Measurements from ENCODE around the gene GPN2. TPM values are rescaled to one million over a fixed set of nuclear protein-coding genes. Genes with fewer than 3 reads are reported as not detected.
A peak's percentile ranks its signal among the peaks of the same experiment; 100 is the strongest.
"Not testable (repeated sequence)": the region's sequence is repeated elsewhere in the genome, so short reads cannot be mapped to it uniquely, and the experiment has no call there.

Gene GPN2
- total RNA-seq, 4 donors from 2014 or later = 10.4 to 17.3 (median 12.8) TPM

DNA sequence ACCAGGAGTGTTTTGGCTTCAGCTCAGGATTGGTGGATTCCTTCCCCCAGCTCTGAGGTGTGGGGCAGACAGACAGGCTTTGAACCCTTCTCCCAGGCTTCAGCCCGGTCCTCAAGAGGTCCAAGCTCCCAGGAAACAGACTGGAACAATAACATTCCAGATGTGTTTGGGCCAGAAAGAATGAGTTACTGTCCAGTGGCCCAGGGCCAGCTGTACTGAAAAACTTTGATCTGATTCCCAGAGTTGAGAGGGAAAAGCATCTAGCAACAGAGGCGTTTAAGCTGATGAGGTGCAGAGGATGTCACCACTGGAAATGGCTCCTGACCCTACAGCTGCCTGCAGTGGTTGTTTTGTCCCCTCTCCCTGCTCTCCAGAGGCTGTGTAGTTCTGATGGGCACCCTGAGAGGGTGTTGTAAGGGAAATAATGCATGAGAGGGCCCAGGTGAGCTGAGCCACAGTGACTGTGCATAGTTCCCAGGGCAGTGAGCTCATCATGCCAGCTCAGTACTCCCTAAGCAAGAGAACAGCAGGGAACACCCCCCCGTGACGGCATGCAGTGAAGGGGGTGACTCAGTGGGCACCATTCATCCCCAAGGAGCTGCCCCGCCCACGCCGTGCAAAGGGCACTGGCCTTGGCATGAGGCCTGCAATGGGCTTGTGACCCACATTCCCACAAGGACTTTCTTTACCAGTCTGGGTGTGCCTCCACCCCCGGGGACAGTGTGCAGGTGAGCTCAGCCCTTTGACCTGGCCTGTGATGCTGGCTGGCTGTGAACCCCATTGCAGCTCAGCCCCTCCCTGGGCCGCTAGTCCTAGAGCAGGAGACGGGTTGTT lies 40.9 kb downstream of the GPN2 start:
- WGBS, 2 donors (ENCODE audit: low coverage in 1 of 2) = 0% methylated on average over 1 of the region's 10 CpGs; no CpG with 5 or more reads in 1 of the 2 donors
- TF ChIP-seq EP300 (IDR thresholded peaks at IDR 0.05) = no peak
- TF ChIP-seq POLR2AphosphoS5 (IDR thresholded peaks at IDR 0.05) = peak; percentile 50
- Histone ChIP-seq H3K9me3 (no peaks in the 10 kb centered on the region), H3K4me1 (peaks cover 0 to 26% (median 7%) of the 10 kb centered on the region in 3 donors), H3K4me3 (no peak overlapping the region), H3K27ac (peak overlapping the region in 3 of 4 donors; percentile 56 to 79 (median 78)), H3K36me3 (peaks cover 0 to 81% of the 10 kb centered on the region in 2 donors), H3K27me3 (no peaks in the 10 kb centered on the region)
- ATAC-seq = peak; percentile 55

DNA sequence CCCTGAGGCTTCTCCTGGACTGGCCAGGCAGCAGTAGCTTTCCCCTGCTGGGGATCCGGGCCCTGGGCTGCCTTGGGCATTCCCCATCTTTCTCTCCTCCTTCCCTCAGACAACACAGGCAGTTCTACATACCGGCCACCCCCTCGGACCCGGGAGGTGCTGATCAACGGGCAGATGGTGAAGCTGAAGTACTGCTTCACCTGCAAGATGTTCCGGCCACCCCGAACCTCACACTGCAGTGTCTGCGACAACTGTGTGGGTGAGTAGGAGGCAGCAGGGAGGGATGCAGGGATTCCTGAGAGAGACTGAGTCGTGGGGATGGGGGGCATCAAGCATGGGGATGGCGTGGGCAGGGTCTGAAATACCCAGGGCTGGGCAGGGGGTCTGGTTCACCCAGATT lies 41.6 kb downstream of the GPN2 start:
- TF ChIP-seq, protein P1, sequence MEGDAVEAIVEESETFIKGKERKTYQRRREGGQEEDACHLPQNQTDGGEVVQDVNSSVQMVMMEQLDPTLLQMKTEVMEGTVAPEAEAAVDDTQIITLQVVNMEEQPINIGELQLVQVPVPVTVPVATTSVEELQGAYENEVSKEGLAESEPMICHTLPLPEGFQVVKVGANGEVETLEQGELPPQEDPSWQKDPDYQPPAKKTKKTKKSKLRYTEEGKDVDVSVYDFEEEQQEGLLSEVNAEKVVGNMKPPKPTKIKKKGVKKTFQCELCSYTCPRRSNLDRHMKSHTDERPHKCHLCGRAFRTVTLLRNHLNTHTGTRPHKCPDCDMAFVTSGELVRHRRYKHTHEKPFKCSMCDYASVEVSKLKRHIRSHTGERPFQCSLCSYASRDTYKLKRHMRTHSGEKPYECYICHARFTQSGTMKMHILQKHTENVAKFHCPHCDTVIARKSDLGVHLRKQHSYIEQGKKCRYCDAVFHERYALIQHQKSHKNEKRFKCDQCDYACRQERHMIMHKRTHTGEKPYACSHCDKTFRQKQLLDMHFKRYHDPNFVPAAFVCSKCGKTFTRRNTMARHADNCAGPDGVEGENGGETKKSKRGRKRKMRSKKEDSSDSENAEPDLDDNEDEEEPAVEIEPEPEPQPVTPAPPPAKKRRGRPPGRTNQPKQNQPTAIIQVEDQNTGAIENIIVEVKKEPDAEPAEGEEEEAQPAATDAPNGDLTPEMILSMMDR (IDR thresholded peaks at IDR 0.05) = no peak
- no peak for TF ChIP-seq POLR2AphosphoS5 (IDR thresholded peaks at IDR 0.05)
- TF ChIP-seq EP300 (IDR thresholded peaks at IDR 0.05) = no peak
- TF ChIP-seq POLR2A (IDR thresholded peaks at IDR 0.05) = no peak
- Histone ChIP-seq H3K36me3 (peaks cover 0 to 81% of the 10 kb centered on the region in 2 donors), H3K9me3 (no peaks in the 10 kb centered on the region), H3K27ac (peak overlapping the region in 3 of 4 donors; percentile 56 to 79 (median 78)), H3K4me1 (peaks cover 0 to 26% (median 7%) of the 10 kb centered on the region in 3 donors), H3K4me3 (no peak overlapping the region), H3K27me3 (no peaks in the 10 kb centered on the region)
- 100% methylated on average over 1 of the region's 10 CpGs; no CpG with 5 or more reads in 1 of the 2 donors for WGBS, 2 donors (ENCODE audit: low coverage in 1 of 2)
- no peak for ATAC-seq

DNA sequence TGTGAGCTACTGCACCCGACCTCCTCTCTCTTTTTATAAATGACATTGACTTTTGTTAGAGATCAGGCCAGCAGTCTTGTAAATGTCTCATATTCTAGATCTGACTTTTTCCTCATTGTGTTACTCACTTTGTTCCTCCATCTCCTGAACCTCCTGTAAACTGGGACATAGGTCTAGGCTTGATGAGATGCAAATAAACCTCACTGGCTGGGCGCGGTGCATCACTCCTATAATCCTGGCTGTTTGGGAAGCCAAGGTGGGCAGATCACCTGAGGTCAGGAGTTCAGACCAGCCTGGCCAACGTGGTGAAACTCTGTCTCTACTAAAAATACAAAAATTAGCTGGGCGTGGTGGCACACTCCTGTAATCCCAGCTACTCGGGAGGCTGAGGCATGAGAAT lies 42.3 kb downstream of the GPN2 start:
- Histone ChIP-seq H3K36me3 (peaks cover 0 to 81% of the 10 kb centered on the region in 2 donors), H3K4me1 (peaks cover 0 to 19% (median 7%) of the 10 kb centered on the region in 3 donors)
- not testable (repeated sequence) for H3K9me3 ChIP-seq, ATAC-seq, H3K27ac ChIP-seq, H3K4me3 ChIP-seq, H3K27me3 ChIP-seq
- 67 to 85% methylated on average over 1 to 4 of the region's 6 CpGs for WGBS, 2 donors (ENCODE audit: low coverage in 1 of 2)

DNA sequence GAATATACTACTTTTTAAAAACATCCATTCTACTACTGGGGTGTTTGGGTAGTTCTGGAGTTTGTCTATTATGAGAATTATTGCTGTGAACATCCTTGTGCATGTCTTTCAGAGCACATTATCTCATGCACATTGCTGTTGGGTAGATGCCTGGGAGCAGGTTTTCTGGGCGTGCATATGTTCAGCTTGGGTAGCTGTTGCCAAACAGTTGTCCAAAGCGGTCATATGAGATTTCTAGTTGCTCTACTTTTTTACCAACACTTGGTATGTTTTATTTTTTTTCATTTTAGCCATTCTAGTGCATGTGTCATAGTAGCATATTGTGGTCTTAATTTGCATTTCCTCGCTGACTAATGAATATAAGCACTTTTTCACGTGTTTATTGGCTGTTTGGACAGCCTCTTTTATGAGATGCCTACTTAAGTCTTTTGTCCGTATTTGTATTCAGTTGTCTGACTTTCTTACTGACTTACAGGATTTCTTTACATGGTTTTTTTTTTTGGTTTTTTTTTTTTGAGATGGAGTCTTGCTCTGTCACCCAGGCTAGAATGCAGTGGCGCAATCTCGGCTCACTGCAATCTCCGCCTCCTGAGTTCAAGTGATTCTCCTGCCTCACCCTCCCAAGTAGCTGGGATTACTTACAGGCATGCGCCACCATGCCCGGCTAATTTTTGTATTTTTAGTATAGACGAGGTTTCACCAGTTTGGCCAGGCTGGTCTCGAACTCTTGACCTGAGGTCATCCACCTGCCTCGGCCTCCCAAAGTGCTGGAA lies 45.5 kb downstream of the GPN2 start:
- no peaks in the 10 kb centered on the region for H3K27me3 ChIP-seq
- no peak for ATAC-seq
- H3K4me3 ChIP-seq = no peak overlapping the region
- peaks cover 0 to 17% (median 7%) of the 10 kb centered on the region in 3 donors for H3K4me1 ChIP-seq
- H3K9me3 ChIP-seq = no peaks in the 10 kb centered on the region
- no peak for TF ChIP-seq EP300 (IDR thresholded peaks at IDR 0.05)
- TF ChIP-seq, protein P1 (IDR thresholded peaks at IDR 0.05) = no peak
- peaks cover 0 to 81% of the 10 kb centered on the region in 2 donors for H3K36me3 ChIP-seq
- WGBS, 2 donors (ENCODE audit: low coverage in 1 of 2) = 84 to 85% methylated on average over 8 of the region's 13 CpGs
- no peak overlapping the region for H3K27ac ChIP-seq

DNA sequence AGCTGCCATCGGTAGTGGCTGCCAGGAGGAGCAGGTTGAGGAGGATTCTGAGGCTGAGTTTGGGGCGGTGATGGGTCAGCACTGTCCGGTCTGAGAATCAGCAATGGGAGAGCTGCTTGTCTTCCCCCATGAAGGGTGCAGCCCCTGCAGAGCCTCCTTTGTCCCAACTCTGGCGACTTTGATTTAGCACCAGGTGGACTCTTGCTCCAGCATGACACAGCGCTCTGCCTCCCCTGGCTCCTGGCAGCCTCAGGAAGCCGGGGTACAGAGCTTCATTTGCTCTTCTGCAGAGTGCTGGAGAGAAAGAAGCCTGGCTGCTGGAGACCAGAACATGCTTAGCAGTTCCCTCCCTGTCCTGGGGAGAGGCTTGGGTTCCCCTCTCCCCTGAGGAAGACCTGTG lies 50.3 kb downstream of the GPN2 start:
- no peak overlapping the region for H3K27ac ChIP-seq
- no peaks in the 10 kb centered on the region for H3K4me1 ChIP-seq
- 82% methylated on average over 3 of the region's 6 CpGs; no CpG with 5 or more reads in 1 of the 2 donors for WGBS, 2 donors (ENCODE audit: low coverage in 1 of 2)
- no peak for TF ChIP-seq EP300 (IDR thresholded peaks at IDR 0.05)
- no peaks in the 10 kb centered on the region for H3K9me3 ChIP-seq
- H3K4me3 ChIP-seq = no peak overlapping the region
- H3K27me3 ChIP-seq = no peaks in the 10 kb centered on the region
- H3K36me3 ChIP-seq = peaks cover 0 to 96% of the 10 kb centered on the region in 2 donors
- ATAC-seq = no peak

DNA sequence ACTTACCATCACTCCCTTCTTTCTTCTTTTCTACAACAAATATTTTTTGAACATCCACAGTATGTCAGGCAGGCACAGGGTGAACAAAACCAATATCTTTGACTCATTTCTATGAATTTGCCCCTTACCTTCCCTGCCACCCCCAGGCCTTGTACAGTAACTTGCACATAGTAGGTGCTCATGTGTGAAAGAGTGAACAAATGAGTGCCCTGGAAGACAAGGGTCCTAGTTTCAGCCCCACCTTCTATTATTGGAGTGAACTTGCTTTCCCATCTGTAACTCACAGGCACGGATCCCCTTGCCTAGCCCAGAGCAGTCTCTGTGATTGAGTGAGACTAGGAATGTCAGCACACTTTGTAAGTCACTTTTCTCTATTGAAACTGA lies 50.8 kb downstream of the GPN2 start:
- WGBS, 2 donors (ENCODE audit: low coverage in 1 of 2) = 80% methylated on average over 1 of the region's 1 CpG; no CpG with 5 or more reads in 1 of the 2 donors
- Histone ChIP-seq H3K4me1 (no peaks in the 10 kb centered on the region), H3K36me3 (peaks cover 0 to 97% of the 10 kb centered on the region in 2 donors), H3K27ac (no peak overlapping the region), H3K4me3 (no peak overlapping the region), H3K9me3 (no peaks in the 10 kb centered on the region), H3K27me3 (no peaks in the 10 kb centered on the region)
- no peak for TF ChIP-seq EP300 (IDR thresholded peaks at IDR 0.05)
- no peak for TF ChIP-seq POLR2AphosphoS5 (IDR thresholded peaks at IDR 0.05)
- TF ChIP-seq, protein P1 (IDR thresholded peaks at IDR 0.05) = no peak
- no peak for TF ChIP-seq POLR2A (IDR thresholded peaks at IDR 0.05)
- no peak for ATAC-seq
